SKM-1 (cell line): ENCODE results near the gene STAB2.

Experiments
- DNase-seq: peaks from one replicate; lab custom pipeline; 2025; ENCODE audit not compliant: unreplicated experiment; lab: John Stamatoyannopoulos, UW

Gene STAB2

GRCh38 chr12:103586791-103587370 is at the start of gene STAB2:
STAB2 (plus strand) TSS chr12:103587273; CDS start chr12:103587477, 204 bp downstream.
- DNase-seq = no peak

DNA sequence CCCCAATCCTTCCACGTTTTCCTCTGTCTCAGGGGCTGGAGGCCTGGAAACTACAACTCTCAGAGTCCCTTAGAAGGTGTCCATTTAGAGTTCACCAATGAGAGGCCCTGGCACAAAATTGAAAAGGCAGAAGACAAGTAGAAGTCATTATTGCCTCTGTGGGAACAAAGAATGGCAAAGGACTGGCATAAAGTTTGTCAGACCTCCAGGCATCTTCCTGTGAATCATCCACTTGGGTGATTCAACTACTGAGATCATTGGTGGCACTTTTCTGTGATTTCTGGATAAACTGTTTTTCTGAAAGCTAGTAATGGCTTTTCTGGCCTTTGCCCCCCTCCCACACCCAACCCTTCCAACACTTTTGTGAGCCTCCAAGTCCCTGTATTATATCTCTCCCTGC is 48.7 kb upstream of the STAB2 start:
- no peak for DNase-seq

- DNase-seq = no peak
These were observed 46.8 kb upstream of the STAB2 start for GRCh38 chr12:103540319-103540718.

DNA sequence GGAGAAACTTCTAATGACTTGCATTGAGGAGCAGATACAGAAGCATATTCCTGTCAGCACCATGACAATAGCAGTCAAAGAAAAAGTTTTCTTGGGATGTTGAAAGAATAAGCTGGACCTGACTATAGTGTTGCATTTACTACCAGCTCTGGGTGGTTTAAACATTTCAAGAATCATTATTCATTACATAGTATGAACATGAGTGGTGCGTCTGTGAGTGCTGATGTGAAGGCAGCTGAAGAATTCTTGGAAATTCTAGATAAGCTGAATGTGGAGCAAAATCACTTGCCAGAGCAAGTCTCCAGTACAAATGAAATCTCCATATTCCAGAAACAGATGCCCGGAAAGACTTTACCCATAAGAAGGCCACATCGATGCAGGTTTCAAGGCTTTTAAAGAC is 45.0 kb upstream of the STAB2 start:
- DNase-seq = no peak

GRCh38 chr12:103546959-103547358 is 40.1 kb upstream of the STAB2 start:
- no peak for DNase-seq

DNA sequence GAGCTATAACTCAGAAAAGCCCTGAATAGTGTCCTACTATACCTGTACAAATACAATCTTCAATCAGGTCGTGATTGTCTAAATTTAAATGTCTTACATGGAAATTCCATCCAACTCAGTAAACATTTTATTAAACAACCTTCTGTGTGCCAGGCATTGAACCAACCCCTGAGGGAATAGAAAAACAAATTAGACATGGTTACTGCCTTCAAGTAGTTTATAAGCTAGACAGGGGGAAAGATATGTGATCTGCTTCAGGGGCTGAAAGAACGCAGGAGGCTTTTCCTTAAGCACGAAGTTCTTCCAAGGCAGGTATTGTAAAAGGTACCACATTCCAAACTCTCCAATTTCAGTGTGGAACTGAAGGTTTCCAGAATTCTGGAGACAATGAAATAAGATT is 39.7 kb upstream of the STAB2 start:
- no peak for DNase-seq

GRCh38 chr12:103547929-103548328 is 39.1 kb upstream of the STAB2 start:
- no peak for DNase-seq

DNA sequence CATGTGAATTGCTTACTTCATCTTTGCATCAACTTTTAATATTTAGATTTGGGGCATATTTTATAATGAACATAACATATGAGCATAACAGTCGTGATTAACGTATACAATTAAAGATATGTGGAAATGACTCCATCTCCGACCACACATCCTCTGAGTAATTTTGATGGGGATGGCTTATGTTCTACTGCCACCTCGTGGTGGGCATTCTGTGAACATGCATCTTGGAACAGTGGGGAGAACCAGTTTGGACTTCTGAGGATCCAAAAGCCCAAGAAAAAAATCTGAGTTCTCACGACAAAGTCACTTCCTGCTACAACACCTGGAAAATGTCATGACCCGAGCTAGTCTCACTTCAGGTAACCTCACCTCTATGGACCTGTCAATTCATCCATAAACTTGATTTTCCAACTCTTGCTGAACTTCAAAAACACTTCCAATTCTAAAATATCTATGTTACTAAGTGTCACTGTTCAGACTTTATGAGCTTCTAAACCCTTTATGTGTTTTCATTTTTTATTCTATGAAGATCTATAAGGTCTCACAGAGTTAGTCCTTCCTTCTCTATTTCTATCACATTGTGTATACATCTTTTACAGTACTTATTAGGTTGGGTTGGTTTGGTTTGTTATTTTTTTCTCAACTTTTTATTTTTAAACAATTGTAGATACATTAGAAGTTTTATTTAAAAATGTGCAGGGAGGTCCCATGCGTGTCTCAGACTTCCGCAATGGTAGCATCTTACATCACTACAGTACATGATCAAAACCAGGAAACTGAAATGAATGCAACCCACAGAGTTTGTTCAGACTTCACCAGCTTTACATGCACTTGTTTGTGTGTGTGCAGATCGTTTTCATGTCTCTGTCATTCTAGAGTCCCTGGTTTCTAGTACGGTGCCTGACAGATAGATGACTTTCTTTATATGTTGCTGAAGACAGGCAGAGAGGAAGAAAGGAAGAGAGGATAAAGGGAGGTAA is 38.2 kb upstream of the STAB2 start:
- no peak for DNase-seq

- DNase-seq = no peak
These were observed 30.0 kb upstream of the STAB2 start for GRCh38 chr12:103556890-103557627.

GRCh38 chr12:103557628-103558010 is 29.5 kb upstream of the STAB2 start:
- DNase-seq = no peak

DNA sequence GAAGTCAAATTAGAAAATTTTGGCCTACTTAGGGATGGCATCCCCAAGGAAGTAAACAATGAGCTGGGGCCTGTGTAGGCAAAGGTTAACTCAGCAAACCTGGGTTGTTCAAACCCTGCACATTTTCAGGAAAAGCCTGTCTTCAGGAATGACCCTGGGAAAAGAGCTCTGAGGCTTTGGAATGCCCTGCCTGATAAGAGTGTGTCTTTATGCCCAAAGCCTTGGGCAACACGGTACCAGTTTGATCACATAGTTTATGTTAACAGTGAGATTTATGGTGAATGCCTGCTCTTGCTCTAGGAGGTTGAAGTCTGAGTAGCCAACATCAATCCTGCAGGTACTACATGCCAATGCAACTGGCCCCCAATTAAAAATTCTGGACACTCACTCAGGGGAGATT is 28.2 kb upstream of the STAB2 start:
- no peak for DNase-seq

GRCh38 chr12:103560604-103561101 is 26.4 kb upstream of the STAB2 start:
- no peak for DNase-seq

- no peak for DNase-seq
These were observed 25.9 kb upstream of the STAB2 start for GRCh38 chr12:103561174-103561573.

- no peak for DNase-seq
These were observed 20.7 kb upstream of the STAB2 start for GRCh38 chr12:103566398-103566797.

- no peak for DNase-seq
These were observed 17.8 kb upstream of the STAB2 start for GRCh38 chr12:103569278-103569677.

DNA sequence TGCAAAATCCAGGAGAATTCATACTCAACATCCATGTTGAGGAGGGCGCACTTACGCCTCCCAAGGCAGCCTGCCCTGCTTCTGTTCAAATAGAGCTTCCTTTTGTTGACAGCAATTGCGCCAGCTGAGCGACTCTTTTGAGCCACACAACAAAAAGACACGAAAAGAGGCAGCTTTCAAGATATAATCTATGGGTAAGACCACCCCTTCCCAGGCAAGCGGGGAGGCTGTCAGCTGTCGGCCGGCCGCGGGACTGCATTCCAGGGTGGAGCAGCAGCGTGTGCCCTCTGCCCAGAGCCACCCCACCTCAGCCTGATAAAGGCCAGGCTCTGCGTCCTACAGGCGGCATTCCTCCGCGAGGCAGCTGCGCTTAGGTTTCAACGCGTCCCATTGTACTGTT is 15.8 kb upstream of the STAB2 start:
- no peak for DNase-seq

GRCh38 chr12:103572312-103573045 is 14.6 kb upstream of the STAB2 start:
- no peak for DNase-seq

- no peak for DNase-seq
These were observed 13.9 kb upstream of the STAB2 start for GRCh38 chr12:103573185-103573584.

GRCh38 chr12:103578926-103579325 is 8.1 kb upstream of the STAB2 start:
- no peak for DNase-seq

- no peak for DNase-seq
These were observed 7.0 kb upstream of the STAB2 start for GRCh38 chr12:103580026-103580425.

DNA sequence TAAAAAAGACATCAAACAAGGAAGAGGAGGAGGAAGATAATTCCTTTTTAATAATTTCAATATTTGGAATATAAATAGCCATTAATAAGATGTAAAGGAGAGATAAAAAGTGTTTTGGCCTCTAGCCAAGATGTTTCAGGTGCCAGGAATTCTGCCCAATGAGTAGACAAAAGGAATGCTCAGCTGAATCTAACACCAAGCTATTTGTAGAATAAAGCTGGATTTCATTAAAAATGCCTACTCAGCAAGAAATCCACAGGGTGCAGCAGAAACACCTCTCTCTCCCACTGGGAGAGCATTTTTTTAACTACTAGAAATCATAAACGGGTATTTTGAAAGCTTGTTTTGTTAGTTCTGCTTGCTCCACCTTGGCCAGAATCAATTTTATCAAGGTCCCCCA is 4.1 kb upstream of the STAB2 start:
- no peak for DNase-seq
